ENCODE results near the gene LSM11.

GRCh38 chr5:157721159-157721558 is 22.4 kb upstream of the LSM11 start:
- no peak for TF ChIP-seq CTCF (IDR thresholded peaks at IDR 0.05)
- TF ChIP-seq POLR2AphosphoS5 (IDR thresholded peaks at IDR 0.05): no peak
- TF ChIP-seq POLR2A (IDR thresholded peaks at IDR 0.05): no peak
